ENCODE measurements around the gene CBL. TPM values are rescaled to one million over a fixed set of nuclear protein-coding genes. Genes with fewer than 3 reads are reported as not detected.
A peak's percentile ranks its signal among the peaks of the same experiment; 100 is the strongest.

The CBL gene
- total and polyA plus RNA-seq, 2 donors from 2014 or later, result 2.0 to 20.6 TPM

DNA sequence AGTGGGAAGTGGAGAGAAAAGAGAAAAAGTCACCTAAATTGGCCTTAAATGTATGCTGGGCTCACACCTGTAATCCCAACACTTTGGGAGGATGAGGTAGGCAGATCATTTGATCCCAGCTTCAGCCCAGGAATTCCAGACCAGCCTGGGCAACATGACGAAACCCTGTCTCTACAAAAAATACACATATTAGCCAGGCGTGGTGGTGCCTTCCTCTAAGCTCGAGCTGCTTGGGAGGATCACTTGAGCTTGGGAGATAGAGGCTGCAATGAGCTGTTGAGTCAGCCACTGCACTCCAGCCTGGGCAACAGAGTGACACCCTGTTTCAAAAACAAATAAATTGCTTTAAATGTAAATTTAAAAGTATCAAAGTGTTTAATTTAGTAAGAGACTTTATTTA is 3.9 kb downstream of the CBL start:
- no peak for FAIRE-seq
- intact Hi-C loops (cut with DNase I), result no loop called here
- Histone ChIP-seq H3K27ac (ENCODE audit: low read depth in 2 of 2, low read length in 2 of 2) (no peak overlapping the region), H3K4me1 (ENCODE audit: control insufficient read depth in 2 of 3, insufficient read depth in 2 of 3, low read depth in 1 of 3, low read length in 3 of 3) (peaks cover 0 to 5% (median 0%) of the 10 kb centered on the region in 3 donors), H3K9me3 (ENCODE audit: control insufficient read depth in 2 of 3, insufficient read depth in 1 of 3, low read length in 3 of 3) (no peaks in the 10 kb centered on the region), H3K36me3 (ENCODE audit: control insufficient read depth in 2 of 3, insufficient read depth in 3 of 3, low read length in 3 of 3) (no peaks in the 10 kb centered on the region), H3K9ac (ENCODE audit: low read length in 3 of 3) (no peak overlapping the region), H3K27me3 (ENCODE audit: control insufficient read depth, insufficient read depth, low read length) (no peaks in the 10 kb centered on the region), H3K4me3 (ENCODE audit: low read length in 3 of 3) (no peak overlapping the region)
- DNase-seq, result no peak
- TF ChIP-seq, protein P1, sequence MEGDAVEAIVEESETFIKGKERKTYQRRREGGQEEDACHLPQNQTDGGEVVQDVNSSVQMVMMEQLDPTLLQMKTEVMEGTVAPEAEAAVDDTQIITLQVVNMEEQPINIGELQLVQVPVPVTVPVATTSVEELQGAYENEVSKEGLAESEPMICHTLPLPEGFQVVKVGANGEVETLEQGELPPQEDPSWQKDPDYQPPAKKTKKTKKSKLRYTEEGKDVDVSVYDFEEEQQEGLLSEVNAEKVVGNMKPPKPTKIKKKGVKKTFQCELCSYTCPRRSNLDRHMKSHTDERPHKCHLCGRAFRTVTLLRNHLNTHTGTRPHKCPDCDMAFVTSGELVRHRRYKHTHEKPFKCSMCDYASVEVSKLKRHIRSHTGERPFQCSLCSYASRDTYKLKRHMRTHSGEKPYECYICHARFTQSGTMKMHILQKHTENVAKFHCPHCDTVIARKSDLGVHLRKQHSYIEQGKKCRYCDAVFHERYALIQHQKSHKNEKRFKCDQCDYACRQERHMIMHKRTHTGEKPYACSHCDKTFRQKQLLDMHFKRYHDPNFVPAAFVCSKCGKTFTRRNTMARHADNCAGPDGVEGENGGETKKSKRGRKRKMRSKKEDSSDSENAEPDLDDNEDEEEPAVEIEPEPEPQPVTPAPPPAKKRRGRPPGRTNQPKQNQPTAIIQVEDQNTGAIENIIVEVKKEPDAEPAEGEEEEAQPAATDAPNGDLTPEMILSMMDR (IDR thresholded peaks at IDR 0.05; ENCODE audit: borderline replicate concordance, extremely low read depth, insufficient read depth), result no peak

DNA sequence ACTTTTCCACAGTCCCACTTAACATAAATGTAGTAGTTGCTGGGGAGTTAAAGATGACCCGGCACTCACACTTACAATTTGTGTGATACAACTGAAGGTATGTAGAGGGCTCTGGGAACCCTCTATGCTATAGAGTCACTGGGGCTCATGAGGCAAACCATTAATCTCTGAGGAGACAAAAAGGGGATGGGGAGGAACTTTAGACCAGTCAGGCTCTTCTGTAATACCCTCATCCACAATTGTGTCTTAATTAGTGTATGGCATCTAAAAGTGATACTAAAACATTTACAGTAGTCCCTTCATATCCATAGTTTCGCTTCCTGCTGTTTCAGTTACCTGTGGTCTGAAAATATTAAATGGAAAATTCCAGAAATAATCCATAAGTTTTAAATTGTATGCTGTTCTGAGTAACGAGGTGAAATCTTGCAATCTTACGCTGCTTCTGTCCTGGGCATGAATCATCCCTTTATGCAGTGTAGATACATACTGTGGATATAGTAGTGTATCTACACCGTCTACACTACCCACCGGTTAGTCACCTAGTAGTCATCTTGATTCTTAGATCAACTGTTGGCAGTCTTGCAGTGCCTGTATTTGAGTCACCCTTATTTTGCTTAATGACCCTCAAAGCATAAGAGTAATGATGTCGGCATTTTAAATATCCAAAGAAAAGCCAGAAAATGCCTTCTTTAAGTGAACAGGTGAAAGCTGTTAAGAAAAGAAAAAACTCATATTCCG is 12.2 kb downstream of the CBL start:
- no peaks in the 10 kb centered on the region for H3K9me3 ChIP-seq (ENCODE audit: control insufficient read depth in 2 of 3, insufficient read depth in 1 of 3, low read length in 3 of 3)
- no peak overlapping the region for H3K9ac ChIP-seq (ENCODE audit: low read length in 3 of 3)
- H3K36me3 ChIP-seq (ENCODE audit: control insufficient read depth in 2 of 3, insufficient read depth in 3 of 3, low read length in 3 of 3), result no peaks in the 10 kb centered on the region
- DNase-seq (no peak), FAIRE-seq (no peak)
- no peak overlapping the region for H3K27ac ChIP-seq (ENCODE audit: low read depth in 2 of 2, low read length in 2 of 2)
- H3K4me3 ChIP-seq (ENCODE audit: low read length in 3 of 3), result no peak overlapping the region
- H3K4me1 ChIP-seq (ENCODE audit: control insufficient read depth in 2 of 3, insufficient read depth in 2 of 3, low read depth in 1 of 3, low read length in 3 of 3), result peaks cover 0 to 5% (median 0%) of the 10 kb centered on the region in 3 donors
- no peaks in the 10 kb centered on the region for H3K27me3 ChIP-seq (ENCODE audit: control insufficient read depth, insufficient read depth, low read length)
- intact Hi-C loops (cut with DNase I), result no loop called here
- TF ChIP-seq, protein P1 (IDR thresholded peaks at IDR 0.05; ENCODE audit: borderline replicate concordance, extremely low read depth, insufficient read depth), result no peak

DNA sequence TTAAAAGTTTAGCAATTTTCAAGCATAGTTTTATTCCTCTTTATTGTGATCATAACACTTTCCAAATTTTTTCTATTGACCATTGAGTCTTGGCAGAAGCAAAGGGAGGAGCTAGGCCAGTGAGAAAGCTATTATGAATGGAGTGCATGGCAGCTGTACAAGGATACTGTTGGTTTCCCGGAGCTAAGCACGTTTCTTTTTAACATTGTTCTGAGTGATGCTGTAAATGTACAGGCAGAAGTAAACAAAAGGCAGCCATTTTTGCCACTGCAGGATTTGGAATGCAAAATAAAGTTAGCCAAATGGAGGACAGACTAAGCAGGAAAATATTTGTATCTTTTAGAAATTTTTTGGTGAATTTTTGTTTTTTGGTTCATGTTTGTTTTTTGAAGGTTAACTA is 16.2 kb downstream of the CBL start:
- no peak overlapping the region for H3K27ac ChIP-seq (ENCODE audit: low read depth in 2 of 2, low read length in 2 of 2)
- H3K36me3 ChIP-seq (ENCODE audit: control insufficient read depth in 2 of 3, insufficient read depth in 3 of 3, low read length in 3 of 3), result no peaks in the 10 kb centered on the region
- H3K9ac ChIP-seq (ENCODE audit: low read length in 3 of 3), result no peak overlapping the region
- TF ChIP-seq, protein P1 (IDR thresholded peaks at IDR 0.05; ENCODE audit: borderline replicate concordance, extremely low read depth, insufficient read depth), result no peak
- H3K4me1 ChIP-seq (ENCODE audit: control insufficient read depth in 2 of 3, insufficient read depth in 2 of 3, low read depth in 1 of 3, low read length in 3 of 3), result peaks cover 0 to 5% (median 0%) of the 10 kb centered on the region in 3 donors
- no peaks in the 10 kb centered on the region for H3K9me3 ChIP-seq (ENCODE audit: control insufficient read depth in 2 of 3, insufficient read depth in 1 of 3, low read length in 3 of 3)
- FAIRE-seq, result no peak
- intact Hi-C loops (cut with DNase I), result no loop called here
- peak in 2 of 5 donors; percentile 31 to 60 for DNase-seq
- no peak overlapping the region for H3K4me3 ChIP-seq (ENCODE audit: low read length in 3 of 3)
- no peaks in the 10 kb centered on the region for H3K27me3 ChIP-seq (ENCODE audit: control insufficient read depth, insufficient read depth, low read length)

Measured in kidney (tissue), 14 donors.